Endodermal cell (in vitro differentiated cells): Measurements from ENCODE around the gene NCLN. TPM values are rescaled to one million over a fixed set of nuclear protein-coding genes. Genes with fewer than 3 reads are reported as not detected.

ENCODE experiments used
- DNase-seq: peaks from one replicate; pipeline ENCODE4 v3.0.0-alpha.2; 2017
- H3K27ac ChIP-seq: 2 replicates; pipeline ENCODE4 v1.5.1; 2013; ENCODE audit warnings: mild to moderate bottlenecking, low read depth, low read length, moderate library complexity
- H3K27me3 ChIP-seq: 2 replicates; pipeline ENCODE4 v1.6.1; 2013; ENCODE audit warnings: mild to moderate bottlenecking, low read length, moderate library complexity; ENCODE audit not compliant: insufficient read depth, control insufficient read depth, poor library complexity, severe bottlenecking
- H3K36me3 ChIP-seq: 2 replicates; pipeline ENCODE4 v1.7.0; 2013; ENCODE audit warnings: mild to moderate bottlenecking, low read length, moderate library complexity; ENCODE audit not compliant: control insufficient read depth, insufficient read depth
- H3K4me1 ChIP-seq: one replicate; pipeline ENCODE4 v1.7.0; 2013; ENCODE audit warnings: low read length; ENCODE audit not compliant: control insufficient read depth, insufficient read depth
- H3K4me3 ChIP-seq: 2 replicates; pipeline ENCODE4 v1.5.1; 2013; ENCODE audit warnings: mild to moderate bottlenecking, low read length, moderate library complexity
- H3K9ac ChIP-seq: 2 replicates; pipeline ENCODE4 v1.6.1; 2013; ENCODE audit warnings: mild to moderate bottlenecking, low read length, moderate library complexity; ENCODE audit not compliant: poor library complexity, severe bottlenecking; ENCODE audit errors: extremely low read depth
- H3K9me3 ChIP-seq: 2 replicates; pipeline ENCODE4 v1.6.1; 2013; ENCODE audit warnings: mild to moderate bottlenecking, low read length, moderate library complexity; ENCODE audit not compliant: control insufficient read depth
- H3K27ac Mint-ChIP-seq: 2 replicates; pipeline ENCODE4 v1.8.0; 2020; ENCODE audit warnings: mixed read lengths
- H3K27me3 Mint-ChIP-seq: 2 replicates; pipeline ENCODE4 v1.8.0; 2021; ENCODE audit warnings: mild to moderate bottlenecking, mixed read lengths; ENCODE audit not compliant: insufficient read depth
- H3K36me3 Mint-ChIP-seq: 2 replicates; pipeline ENCODE4 v1.8.0; 2020; ENCODE audit warnings: low read depth, mixed read lengths
- H3K4me1 Mint-ChIP-seq: 2 replicates; pipeline ENCODE4 v1.8.0; 2020; ENCODE audit warnings: mixed read lengths
- H3K4me3 Mint-ChIP-seq: 2 replicates; pipeline ENCODE4 v1.8.0; 2020; ENCODE audit warnings: mild to moderate bottlenecking, moderate library complexity, mixed read lengths
- H3K9me3 Mint-ChIP-seq: 2 replicates; pipeline ENCODE4 v1.8.0; 2020; ENCODE audit warnings: mild to moderate bottlenecking, mixed read lengths
- CTCF ChIP-seq: fragments of 200-600 bp; sonication (generic); conservative IDR thresholded peaks from 2 replicates; pipeline ENCODE4 v1.5.0; 2021; ENCODE audit warnings: antibody characterized with exemption, mild to moderate bottlenecking
- WGBS, 2 experiments: methylation state at CpG; one replicate each; pipeline versions ENCODE4 v1.1.5 to v1.1.7; 2013; ENCODE audit warnings: missing lambda C conversion rate in 2 of 2, mixed read lengths in 1 of 2; ENCODE audit not compliant: insufficient coverage in 1 of 2, insufficient read length in 1 of 2; 5-methylcytosine and 5-hydroxymethylcytosine counted together
- total RNA-seq, 2 donors: library from RNA; stranded (reverse); fragmentation: NEBNext Ultra II Directional in 1 of 2; extraction: Animal tissue kit (Norgen Biotek cat#: 25700) in 1 of 2; gene quantifications; 2 replicates in 1 of 2; 3 replicates in 1 of 2; pipeline ENCODE4 v1.2.1, GENCODE V29; 2021

The NCLN gene
- total RNA-seq, 2 donors from 2014 or later = 80.6 to 91.2 TPM

GRCh38 chr19:3160219-3160618 lies 25.5 kb upstream of the NCLN start:
- H3K36me3 Mint-ChIP-seq = no peaks in the 10 kb centered on the region
- H3K27me3 Mint-ChIP-seq = peaks cover 23% of the 10 kb centered on the region
- DNase-seq = no peak
- H3K9ac ChIP-seq = no peak overlapping the region
- no peak overlapping the region for H3K27ac Mint-ChIP-seq
- TF ChIP-seq CTCF = no peak
- H3K4me1 Mint-ChIP-seq = peaks cover 4% of the 10 kb centered on the region
- no peak overlapping the region for H3K4me3 Mint-ChIP-seq
- no peaks in the 10 kb centered on the region for H3K36me3 ChIP-seq
- H3K27me3 ChIP-seq = peaks cover 5% of the 10 kb centered on the region
- H3K4me1 ChIP-seq = no peaks in the 10 kb centered on the region
- H3K9me3 Mint-ChIP-seq = peaks cover 5% of the 10 kb centered on the region
- H3K27ac ChIP-seq = no peak overlapping the region
- WGBS, 2 experiments = 67 to 79% methylated on average over 2 to 3 of the region's 3 CpGs
- H3K4me3 ChIP-seq = no peak overlapping the region
- H3K9me3 ChIP-seq = no peaks in the 10 kb centered on the region

- Histone ChIP-seq H3K9me3 (no peaks in the 10 kb centered on the region), H3K4me1 (no peaks in the 10 kb centered on the region), H3K9ac (no peak overlapping the region), H3K27me3 (peaks cover 5% of the 10 kb centered on the region), H3K27ac (no peak overlapping the region), H3K4me3 (no peak overlapping the region), H3K36me3 (no peaks in the 10 kb centered on the region)
- Mint-ChIP-seq H3K4me3 (no peak overlapping the region), H3K9me3 (peaks cover 5% of the 10 kb centered on the region), H3K36me3 (no peaks in the 10 kb centered on the region), H3K4me1 (peaks cover 4% of the 10 kb centered on the region), H3K27me3 (peaks cover 32% of the 10 kb centered on the region), H3K27ac (no peak overlapping the region)
- 95% methylated on average over 4 of the region's 4 CpGs; no CpG with 5 or more reads in 1 of the 2 experiments for WGBS, 2 experiments
- no peak for TF ChIP-seq CTCF
- no peak for DNase-seq
Observed at GRCh38 chr19:3161453-3161852, 24.3 kb upstream of the NCLN start.

GRCh38 chr19:3162418-3163229 lies 23.1 kb upstream of the NCLN start:
- Mint-ChIP-seq H3K36me3 (no peaks in the 10 kb centered on the region), H3K4me1 (peaks cover 4% of the 10 kb centered on the region), H3K9me3 (peaks cover 5% of the 10 kb centered on the region), H3K27me3 (peaks cover 26% of the 10 kb centered on the region), H3K4me3 (no peak overlapping the region), H3K27ac (no peak overlapping the region)
- Histone ChIP-seq H3K4me3 (no peak overlapping the region), H3K9me3 (no peaks in the 10 kb centered on the region), H3K36me3 (no peaks in the 10 kb centered on the region), H3K27me3 (peaks cover 5% of the 10 kb centered on the region), H3K27ac (no peak overlapping the region), H3K9ac (no peak overlapping the region), H3K4me1 (no peaks in the 10 kb centered on the region)
- 78 to 83% methylated on average over 8 to 38 of the region's 38 CpGs for WGBS, 2 experiments
- DNase-seq = no peak
- no peak for TF ChIP-seq CTCF
